Stimulated activated CD8-positive, alpha-beta memory T cell treated with anti-CD3 and anti-CD28 coated beads, Interleukin-15, amount 100 ng/mL, for 24 hours (primary cell): Measurements from ENCODE around the gene TRIP13.

Experiments
- DNase-seq: peaks from one replicate; pipeline ENCODE4 v3.0.0-alpha.2; 2020; ENCODE audit warnings: low read depth

TRIP13 gene

DNA sequence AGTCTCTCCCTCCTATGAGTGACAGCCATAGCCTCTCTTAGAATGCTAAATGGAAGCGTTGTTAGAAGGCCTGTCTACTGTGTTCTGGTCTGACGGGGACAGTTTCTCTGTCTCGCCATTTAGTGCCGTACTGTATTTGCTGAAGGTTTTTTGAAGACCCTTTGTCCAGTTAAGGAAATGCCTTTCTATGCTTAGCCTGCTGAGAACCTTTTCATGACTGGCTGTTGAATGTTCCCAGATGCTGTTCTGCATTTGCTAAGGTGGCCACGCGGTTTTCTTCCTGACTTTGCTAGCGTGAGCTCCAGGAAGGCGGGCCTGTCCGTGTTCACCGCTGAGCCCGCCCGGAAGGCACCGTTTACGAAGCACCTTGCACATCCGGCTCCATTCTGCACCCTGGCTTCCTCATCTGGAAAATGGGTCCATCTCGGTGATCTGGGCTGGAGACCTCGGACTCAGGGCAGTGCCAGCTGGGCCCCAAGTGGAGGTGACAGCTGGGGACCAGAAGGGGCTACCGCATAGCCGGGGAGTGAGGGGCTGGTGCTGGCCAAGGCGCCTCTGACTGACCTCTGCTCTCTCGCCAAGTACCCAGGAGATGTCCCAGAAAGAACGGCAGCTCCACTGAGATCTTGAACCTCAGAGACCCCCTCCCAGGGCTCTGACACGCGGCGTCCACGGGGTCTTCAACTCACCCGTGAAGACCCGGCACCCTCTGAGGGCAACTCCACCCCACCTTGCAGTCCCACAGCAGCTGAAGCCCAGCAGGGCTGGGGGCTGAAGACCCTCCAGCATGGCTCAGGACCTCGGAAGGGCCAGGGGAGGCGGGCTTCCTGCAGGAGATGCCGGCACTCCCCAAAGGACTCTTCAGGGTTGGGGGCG lies 63.4 kb downstream of the TRIP13 start:
- no peak for DNase-seq

GRCh38 chr5:956941-957747 lies 64.5 kb downstream of the TRIP13 start:
- DNase-seq: no peak

- DNase-seq: no peak
Observed at GRCh38 chr5:957748-958485, 65.2 kb downstream of the TRIP13 start.

DNA sequence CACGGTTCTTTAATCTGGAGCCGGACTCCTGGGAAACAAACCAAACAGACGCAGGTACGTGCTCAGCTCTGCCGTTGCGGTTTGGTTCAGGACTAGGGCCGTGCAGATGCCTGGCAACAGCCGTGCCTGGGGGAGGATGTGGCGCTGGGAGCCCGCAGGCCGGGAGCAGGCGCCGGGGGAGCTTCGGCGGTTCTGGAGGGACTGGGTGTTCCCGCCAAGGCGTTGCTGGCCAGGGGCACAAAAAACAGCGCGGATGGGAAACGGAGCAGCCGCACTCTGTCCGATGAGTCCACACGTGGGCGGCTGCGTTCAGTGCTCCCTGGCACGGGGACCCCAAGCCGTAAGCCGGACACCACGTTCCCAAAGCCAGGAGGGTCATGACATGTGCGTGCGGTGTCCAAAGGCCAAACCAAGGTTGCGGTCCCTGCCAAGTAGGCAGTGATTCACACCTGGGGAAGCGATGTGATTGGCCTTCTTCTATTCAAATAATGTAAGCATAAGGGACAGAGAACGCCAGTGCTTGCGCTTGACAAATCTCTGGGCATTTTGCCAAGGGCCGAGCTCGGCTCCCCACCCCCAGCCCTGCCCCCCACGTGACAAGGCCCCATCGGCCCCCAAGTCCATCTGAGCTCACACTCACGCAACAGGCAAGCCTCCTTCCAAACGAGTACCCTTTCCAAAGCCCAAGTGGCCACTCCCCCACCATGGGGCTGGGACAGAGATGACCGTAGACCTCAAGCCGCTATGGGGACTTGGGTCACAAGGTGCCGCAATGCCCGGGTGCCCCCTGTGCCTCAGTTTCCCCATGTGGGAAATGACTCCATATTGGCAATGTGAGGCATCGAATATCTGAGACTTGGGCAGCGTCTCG lies 66.3 kb downstream of the TRIP13 start:
- no peak for DNase-seq

DNA sequence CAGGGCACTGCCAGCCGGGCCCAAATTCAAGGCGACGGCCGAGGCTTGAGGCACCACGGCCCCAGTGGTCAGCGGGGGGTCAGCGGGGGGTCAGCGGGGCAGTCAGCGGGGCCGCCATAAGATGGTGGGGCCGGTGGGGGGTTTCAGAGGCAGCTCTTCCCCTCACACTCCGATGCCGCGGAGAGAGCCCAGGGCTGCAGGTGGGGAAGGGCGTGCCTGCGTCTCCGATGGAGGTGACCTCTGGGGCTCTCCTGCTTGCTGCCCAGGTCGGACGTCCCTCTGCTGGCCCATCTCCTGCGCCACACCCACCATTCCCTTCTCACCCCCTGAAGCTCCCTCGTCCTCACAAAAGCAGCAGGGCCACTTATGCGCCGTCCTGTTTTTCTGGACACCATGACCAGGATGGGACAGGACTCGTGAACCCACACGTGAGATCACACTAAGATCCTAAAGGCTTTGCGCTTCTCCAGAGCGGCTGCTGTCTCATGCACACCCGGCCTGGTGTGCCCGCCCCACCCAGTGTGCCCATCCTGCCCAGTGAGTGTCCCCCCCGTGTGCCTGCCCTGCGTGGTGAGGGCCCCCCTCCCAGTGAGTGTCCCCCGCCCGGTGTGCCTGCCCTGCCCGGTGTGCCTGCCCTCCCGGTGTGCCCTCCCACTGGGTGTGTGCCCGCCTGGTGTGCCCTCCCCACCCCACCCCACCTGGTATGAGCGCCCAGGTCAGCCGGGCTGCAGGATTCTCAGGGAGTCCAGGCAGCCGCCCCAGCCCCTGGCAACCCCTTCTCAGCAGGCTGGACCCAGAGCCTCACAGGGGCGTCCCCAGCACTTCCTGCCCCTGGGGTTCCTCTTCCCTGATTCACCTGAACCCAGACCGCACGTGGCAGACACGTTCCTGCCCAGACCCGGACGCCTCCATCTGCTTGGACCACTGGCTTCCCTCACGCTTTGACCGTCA lies 67.2 kb downstream of the TRIP13 start:
- no peak for DNase-seq

- no peak for DNase-seq
Observed at GRCh38 chr5:960551-960950, 67.9 kb downstream of the TRIP13 start.

GRCh38 chr5:961002-961710 lies 68.5 kb downstream of the TRIP13 start:
- DNase-seq: no peak

DNA sequence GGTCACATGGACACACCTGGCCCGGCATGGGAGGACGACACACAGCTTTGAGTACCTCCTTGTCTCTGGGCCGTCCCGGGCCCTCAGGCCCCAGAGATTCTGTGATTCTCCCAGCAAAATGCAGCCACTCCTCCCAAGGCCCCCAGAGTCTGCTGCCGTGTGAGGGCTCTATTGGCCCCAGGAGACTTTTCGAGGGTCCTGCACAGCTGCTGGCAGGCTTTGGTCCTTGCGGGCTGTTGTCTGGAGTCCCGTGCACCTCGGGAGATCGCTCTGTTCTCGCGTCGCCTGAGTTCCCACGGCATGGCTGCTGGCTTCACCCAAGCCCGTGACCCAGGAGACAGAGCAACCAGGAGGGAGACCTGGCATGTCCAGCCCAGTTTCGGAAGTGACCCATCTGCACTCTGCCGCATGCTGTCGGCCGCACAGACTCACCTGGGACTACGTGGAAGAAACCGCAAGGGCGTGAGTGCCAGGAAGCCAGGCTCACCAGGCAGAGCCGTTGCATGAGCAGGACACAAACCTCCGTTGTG lies 69.1 kb downstream of the TRIP13 start:
- no peak for DNase-seq

GRCh38 chr5:962386-962785 lies 69.7 kb downstream of the TRIP13 start:
- DNase-seq: no peak

DNA sequence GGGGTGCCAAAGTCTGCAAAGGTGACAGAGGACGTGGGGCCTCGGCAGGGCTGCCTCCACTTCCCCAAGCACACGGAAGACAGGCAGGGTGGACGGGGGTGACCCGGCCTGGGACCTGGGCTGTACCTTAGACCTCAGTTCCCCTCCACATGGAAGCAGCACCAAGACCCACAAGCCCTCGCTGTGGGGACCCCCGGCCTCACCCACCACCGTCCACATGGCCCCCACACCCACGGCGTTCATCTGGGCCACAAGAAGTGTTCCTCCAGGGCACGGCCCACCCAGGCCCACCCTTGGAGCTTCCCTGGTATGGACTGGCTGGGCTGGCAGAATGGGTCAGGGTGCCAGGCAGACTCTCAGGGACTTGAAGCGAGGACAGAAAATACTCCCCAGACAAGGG lies 70.1 kb downstream of the TRIP13 start:
- DNase-seq: no peak

- no peak for DNase-seq
Observed at GRCh38 chr5:963310-963672, 70.6 kb downstream of the TRIP13 start.

GRCh38 chr5:963673-964531 lies 71.2 kb downstream of the TRIP13 start:
- DNase-seq: no peak

DNA sequence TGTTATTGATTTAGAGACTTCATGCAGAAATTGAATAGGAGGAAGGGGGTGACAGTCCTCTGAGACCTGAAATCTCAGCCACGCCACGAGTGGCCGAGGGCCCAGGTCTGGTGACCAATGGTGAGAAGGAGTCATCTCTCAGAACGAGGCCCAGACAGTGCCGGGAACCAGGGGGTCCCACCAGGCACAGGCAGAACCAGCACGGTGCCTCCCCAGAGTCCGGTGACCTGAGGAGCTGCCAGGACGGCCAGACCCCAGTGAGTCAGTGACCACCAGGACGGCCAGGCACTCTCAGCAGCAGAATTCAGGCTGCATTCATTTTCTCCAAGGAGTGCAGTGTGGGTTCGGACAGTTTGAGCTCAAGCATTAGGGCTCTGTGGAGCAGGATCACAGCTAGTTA lies 72.1 kb downstream of the TRIP13 start:
- no peak for DNase-seq

DNA sequence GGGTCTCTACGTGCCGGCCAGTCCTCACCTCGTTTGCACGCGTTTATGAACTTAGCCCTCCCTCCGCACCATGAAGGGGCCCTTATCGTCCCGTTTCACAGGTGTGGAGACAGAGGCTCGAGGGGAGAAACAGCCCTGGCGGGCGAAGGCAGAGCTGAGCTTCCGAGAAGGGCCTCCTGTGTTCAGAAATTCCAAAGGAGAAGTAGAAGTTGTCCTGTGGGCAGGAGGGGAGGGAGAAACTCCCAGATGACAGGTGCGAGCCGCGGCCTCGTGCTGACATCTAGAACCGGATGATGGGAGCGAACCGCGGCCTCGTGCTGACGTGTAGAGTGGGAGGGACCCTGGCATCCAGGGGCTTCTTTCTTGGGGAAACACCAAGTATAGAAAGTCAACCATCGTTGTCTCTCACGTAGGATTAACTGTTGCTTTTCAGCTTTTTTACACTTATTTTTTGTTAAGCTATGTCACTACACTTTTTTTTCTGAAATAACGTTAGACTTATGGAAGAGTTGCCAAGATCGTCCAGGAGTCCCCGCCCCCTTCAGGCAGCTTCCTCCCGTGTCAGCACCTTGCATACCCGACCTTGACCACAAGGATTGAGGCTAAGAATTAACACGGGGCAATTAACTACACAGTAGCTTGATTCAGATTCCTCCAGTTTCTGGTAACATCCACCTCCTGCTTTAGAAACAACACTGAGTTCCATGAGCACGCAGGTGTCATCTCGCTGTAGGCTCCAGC lies 73.1 kb downstream of the TRIP13 start:
- DNase-seq: no peak

DNA sequence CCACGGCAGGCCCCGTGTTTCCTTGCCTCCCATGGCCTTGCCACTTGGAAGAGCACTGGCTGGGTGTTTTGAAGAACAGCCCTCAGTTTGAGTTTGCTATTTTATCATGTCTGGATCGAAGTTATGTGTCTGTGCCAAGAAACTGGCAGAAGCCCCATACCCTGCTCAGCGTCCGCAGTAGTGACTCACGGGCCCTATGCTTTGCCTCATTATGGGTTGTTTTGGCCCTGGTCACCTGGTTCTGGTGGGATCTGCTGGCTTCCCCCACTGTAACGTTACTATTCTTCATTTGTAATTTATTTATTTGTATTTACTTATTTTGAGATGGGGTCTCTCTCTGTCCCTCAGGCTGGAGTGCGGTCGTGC lies 73.6 kb downstream of the TRIP13 start:
- no peak for DNase-seq

DNA sequence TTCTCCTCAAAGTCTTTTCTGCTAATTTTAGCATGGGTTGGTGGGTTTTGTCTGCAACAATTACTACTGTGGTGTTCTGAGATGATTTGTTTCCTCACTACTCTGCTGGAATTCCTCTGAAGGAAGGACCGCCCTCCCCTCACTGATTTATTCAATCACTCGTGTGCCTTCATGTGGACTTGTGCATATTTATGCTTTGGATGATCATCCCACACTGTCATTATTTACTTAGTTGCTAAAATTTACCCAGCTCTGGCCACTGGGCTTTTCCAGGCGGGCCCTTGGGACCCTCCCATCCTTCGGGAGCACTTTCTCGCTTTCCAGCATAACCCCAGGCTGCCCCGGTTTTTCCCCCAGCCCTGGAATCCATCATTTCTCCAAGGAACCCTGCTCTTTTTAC lies 74.3 kb downstream of the TRIP13 start:
- no peak for DNase-seq
